ENCODE measurements around the gene PHF21A. TPM values are rescaled to one million over a fixed set of nuclear protein-coding genes. Genes with fewer than 3 reads are reported as not detected.

The PHF21A gene
- polyA plus RNA-seq, 6 donors from 2014 or later, result 0.28 to 19.0 (median 12.3) TPM

GRCh38 chr11:45928535-45929215 lies 192.6 kb downstream of the PHF21A start:
- Mint-ChIP-seq H3K27me3 (no peaks in the 10 kb centered on the region), H3K4me1 (peaks cover 62 to 78% (median 76%) of the 10 kb centered on the region in 3 donors), H3K36me3 (peaks cover 26 to 31% of the 10 kb centered on the region in 2 donors), H3K27ac (peak overlapping the region; percentile 21 to 99 (median 83)), H3K9me3 (no peaks in the 10 kb centered on the region), H3K4me3 (peak overlapping the region; percentile 65 to 100 (median 91))
- DNase-seq, result no peak
- ATAC-seq (ENCODE audit: low read depth in 2 of 2), result no peak

GRCh38 chr11:45927684-45928413 lies 193.4 kb downstream of the PHF21A start:
- Mint-ChIP-seq H3K4me1 (peaks cover 57 to 75% (median 72%) of the 10 kb centered on the region in 3 donors), H3K9me3 (no peaks in the 10 kb centered on the region), H3K27ac (peak overlapping the region in 5 of 6 donors; percentile 83 to 99 (median 93)), H3K27me3 (no peaks in the 10 kb centered on the region), H3K4me3 (peak overlapping the region; percentile 65 to 100 (median 91)), H3K36me3 (peaks cover 23 to 28% of the 10 kb centered on the region in 2 donors)
- ATAC-seq (ENCODE audit: low read depth in 2 of 2) (no peak), DNase-seq (no peak)

- peak overlapping the region; percentile 34 to 100 (median 82) for H3K4me3 Mint-ChIP-seq
- H3K36me3 Mint-ChIP-seq, result peaks cover 17 to 23% of the 10 kb centered on the region in 2 donors
- DNase-seq, result no peak
- no peaks in the 10 kb centered on the region for H3K27me3 Mint-ChIP-seq
- no peaks in the 10 kb centered on the region for H3K9me3 Mint-ChIP-seq
- peaks cover 57 to 75% (median 72%) of the 10 kb centered on the region in 3 donors for H3K4me1 Mint-ChIP-seq
- peak overlapping the region in 5 of 6 donors; percentile 83 to 96 (median 93) for H3K27ac Mint-ChIP-seq
- no peak for ATAC-seq (ENCODE audit: low read depth in 2 of 2)
Measured at GRCh38 chr11:45927332-45927683, 193.9 kb downstream of the PHF21A start.

GRCh38 chr11:45926536-45927331 lies 194.5 kb downstream of the PHF21A start:
- ATAC-seq (ENCODE audit: low read depth in 2 of 2), result no peak
- no peaks in the 10 kb centered on the region for H3K9me3 Mint-ChIP-seq
- peaks cover 53 to 74% (median 69%) of the 10 kb centered on the region in 3 donors for H3K4me1 Mint-ChIP-seq
- H3K36me3 Mint-ChIP-seq, result peaks cover 12 to 17% of the 10 kb centered on the region in 2 donors
- H3K27me3 Mint-ChIP-seq, result no peaks in the 10 kb centered on the region
- DNase-seq, result no peak
- H3K4me3 Mint-ChIP-seq, result peak overlapping the region in 7 of 8 donors; percentile 12 to 100 (median 98)
- H3K27ac Mint-ChIP-seq, result peak overlapping the region in 5 of 6 donors; percentile 60 to 96 (median 93)

DNA sequence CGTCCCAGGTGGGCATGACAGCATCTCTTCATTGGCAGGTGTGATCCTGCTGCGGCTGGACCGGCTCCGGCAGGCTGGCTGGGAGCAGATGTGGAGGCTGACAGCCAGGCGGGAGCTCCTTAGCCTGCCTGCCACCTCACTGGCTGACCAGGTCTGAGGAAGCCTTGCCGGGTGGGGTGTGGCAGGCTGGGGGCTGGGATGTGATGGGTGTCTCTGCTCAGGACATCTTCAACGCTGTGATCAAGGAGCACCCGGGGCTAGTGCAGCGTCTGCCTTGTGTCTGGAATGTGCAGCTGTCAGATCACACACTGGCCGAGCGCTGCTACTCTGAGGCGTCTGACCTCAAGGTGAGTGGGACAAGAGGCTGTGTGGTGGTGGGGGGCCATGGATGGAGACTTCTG lies 195.3 kb downstream of the PHF21A start:
- H3K4me1 Mint-ChIP-seq, result peaks cover 50 to 76% (median 69%) of the 10 kb centered on the region in 3 donors
- H3K9me3 Mint-ChIP-seq, result no peaks in the 10 kb centered on the region
- H3K27me3 Mint-ChIP-seq, result no peaks in the 10 kb centered on the region
- DNase-seq (no peak), ATAC-seq (ENCODE audit: low read depth in 2 of 2) (no peak)
- H3K27ac Mint-ChIP-seq, result peak overlapping the region in 3 of 6 donors; percentile 7 to 96 (median 93)
- peaks cover 6 to 11% of the 10 kb centered on the region in 2 donors for H3K36me3 Mint-ChIP-seq
- H3K4me3 Mint-ChIP-seq, result peak overlapping the region in 6 of 8 donors; percentile 47 to 99 (median 83)

GRCh38 chr11:45925550-45925949 lies 195.7 kb downstream of the PHF21A start:
- ATAC-seq (ENCODE audit: low read depth in 2 of 2) (no peak), DNase-seq (no peak)
- Mint-ChIP-seq H3K9me3 (no peaks in the 10 kb centered on the region), H3K27me3 (no peaks in the 10 kb centered on the region), H3K27ac (peak overlapping the region in 5 of 6 donors; percentile 56 to 96 (median 84)), H3K4me3 (peak overlapping the region in 7 of 8 donors; percentile 53 to 99 (median 96)), H3K4me1 (peaks cover 46 to 80% (median 69%) of the 10 kb centered on the region in 3 donors), H3K36me3 (peaks cover 6 to 7% of the 10 kb centered on the region in 2 donors)

DNA sequence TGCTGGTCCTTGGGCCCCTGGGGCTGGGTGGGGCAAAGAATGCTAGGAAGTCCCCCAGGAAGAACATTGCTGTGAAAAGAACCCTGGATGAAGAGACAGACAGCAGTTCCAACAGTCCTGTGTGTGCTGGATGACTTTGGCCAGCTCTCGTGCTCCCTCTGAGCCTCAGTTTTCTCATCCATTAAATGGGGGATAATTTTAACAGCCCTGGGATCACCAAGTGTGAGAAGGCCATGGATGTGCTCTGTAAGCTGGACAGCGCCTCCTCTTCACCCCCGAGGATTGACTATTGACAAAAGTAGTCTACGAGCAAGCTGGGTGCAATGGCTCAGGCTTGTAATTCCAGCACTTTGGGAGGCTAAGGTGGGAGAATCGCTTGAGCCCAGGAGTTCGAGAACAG lies 196.3 kb downstream of the PHF21A start:
- DNase-seq, result no peak
- Mint-ChIP-seq H3K27me3 (no peaks in the 10 kb centered on the region), H3K27ac (peak overlapping the region in 5 of 6 donors; percentile 56 to 97 (median 84)), H3K4me1 (peaks cover 46 to 80% (median 69%) of the 10 kb centered on the region in 3 donors), H3K9me3 (no peaks in the 10 kb centered on the region), H3K4me3 (peak overlapping the region; percentile 93 to 99 (median 96)), H3K36me3 (peaks cover 0 to under 1% of the 10 kb centered on the region in 2 donors)
- ATAC-seq (ENCODE audit: low read depth in 2 of 2), result no peak

- Mint-ChIP-seq H3K27ac (peak overlapping the region; percentile 90 to 98 (median 96)), H3K4me1 (peaks cover 51 to 81% (median 76%) of the 10 kb centered on the region in 3 donors), H3K36me3 (no peaks in the 10 kb centered on the region), H3K27me3 (no peaks in the 10 kb centered on the region), H3K9me3 (no peaks in the 10 kb centered on the region), H3K4me3 (peak overlapping the region; percentile 93 to 99 (median 96))
- ATAC-seq (ENCODE audit: low read depth in 2 of 2) (no peak), DNase-seq (no peak)
Measured at GRCh38 chr11:45924036-45924915, 197.0 kb downstream of the PHF21A start.

DNA sequence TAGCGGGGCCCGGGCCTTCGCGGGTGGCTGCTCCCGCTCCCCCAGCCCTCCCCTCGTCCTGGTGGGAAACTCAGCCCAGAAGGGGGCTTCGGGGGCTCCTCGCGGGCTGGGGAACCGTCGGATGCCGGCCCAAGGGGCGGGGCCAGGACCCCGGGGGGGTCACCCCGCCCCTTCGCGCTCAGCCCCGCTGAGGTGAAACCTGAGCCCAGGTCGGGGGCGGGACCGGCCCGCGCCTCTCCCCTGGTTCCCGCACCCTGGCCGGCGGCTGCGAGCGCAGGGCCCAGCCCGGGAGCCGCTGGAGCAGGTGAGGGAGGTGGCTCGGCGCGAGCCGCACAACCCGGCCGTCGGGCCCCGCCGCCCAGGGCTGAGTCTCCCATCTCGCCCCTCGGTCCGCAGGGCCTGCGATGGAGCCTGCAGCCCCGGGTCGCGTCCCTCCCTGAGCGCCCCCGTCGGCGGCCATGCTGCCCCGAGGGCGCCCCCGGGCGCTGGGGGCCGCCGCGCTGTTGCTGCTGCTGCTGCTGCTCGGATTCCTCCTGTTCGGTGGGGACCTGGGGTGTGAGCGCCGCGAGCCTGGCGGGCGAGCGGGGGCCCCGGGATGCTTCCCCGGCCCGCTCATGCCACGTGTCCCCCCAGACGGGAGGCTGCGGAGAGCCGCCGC lies 198.7 kb downstream of the PHF21A start, which contains the start of gene LARGE2:
TSS of gene LARGE2 (plus strand) at position 232 of the 658 bp plus-strand sequence. CDS start at position 459, 227 bp downstream.
- Mint-ChIP-seq H3K9me3 (no peaks in the 10 kb centered on the region), H3K4me1 (peaks cover 47 to 82% (median 80%) of the 10 kb centered on the region in 3 donors), H3K4me3 (peak within 1 kb of the TSS; percentile 93 to 99 (median 97)), H3K36me3 (no peaks in the 10 kb centered on the region), H3K27me3 (no peaks in the 10 kb centered on the region), H3K27ac (peak within 1 kb of the TSS; percentile 89 to 97 (median 94))
- DNase-seq (peak; percentile 50), ATAC-seq (ENCODE audit: low read depth in 2 of 2) (peak; percentile 5 to 13)

DNA sequence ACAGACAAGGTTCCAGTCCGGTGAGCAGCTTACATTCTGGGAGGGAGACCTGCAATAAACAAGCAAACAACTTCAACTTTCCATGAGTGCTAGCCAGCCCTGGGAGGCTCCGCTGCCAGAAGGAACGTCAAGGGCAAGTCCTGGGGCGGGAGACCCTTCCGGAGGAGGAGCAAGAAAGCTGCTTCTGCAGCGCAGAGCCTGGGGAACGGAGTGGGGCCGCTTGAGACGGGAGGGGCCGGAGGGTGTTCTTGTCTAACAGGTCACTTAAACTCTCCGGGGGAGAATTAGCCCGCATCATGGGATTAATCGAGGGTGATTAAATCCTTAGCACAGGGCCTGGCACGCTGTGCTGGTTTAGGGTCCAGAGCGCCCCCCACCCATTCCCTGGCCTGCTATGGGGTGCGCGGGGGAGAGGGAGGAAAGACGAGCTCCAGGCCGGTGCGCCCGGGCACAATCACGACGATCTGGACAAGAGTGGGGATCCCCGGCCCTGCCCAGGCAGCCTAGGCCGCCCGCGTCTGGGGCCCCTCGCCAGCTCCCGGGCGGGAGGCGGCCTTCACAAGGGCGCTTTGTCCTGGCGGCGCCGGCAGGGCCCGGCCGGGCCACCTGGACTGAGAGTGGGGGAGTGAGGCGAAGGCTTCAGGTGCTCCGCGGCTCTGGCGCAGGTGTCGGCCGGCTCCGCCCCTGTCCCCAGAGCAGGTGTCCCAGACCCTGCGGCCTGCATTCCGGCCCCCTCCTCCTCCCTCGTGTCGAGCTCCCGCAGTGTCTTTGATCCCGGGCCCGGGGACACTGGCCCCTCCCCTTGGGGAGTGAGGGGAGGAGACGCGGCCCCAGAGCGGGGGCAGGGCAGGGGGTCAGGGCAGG lies 199.5 kb downstream of the PHF21A start:
- DNase-seq (peak; percentile 39), ATAC-seq (ENCODE audit: low read depth in 2 of 2) (no peak)
- no peaks in the 10 kb centered on the region for H3K36me3 Mint-ChIP-seq
- H3K9me3 Mint-ChIP-seq, result no peaks in the 10 kb centered on the region
- peak overlapping the region; percentile 87 to 97 (median 94) for H3K4me3 Mint-ChIP-seq
- peak overlapping the region in 4 of 6 donors; percentile 70 to 91 (median 81) for H3K27ac Mint-ChIP-seq
- peaks cover 45 to 78% (median 78%) of the 10 kb centered on the region in 3 donors for H3K4me1 Mint-ChIP-seq
- H3K27me3 Mint-ChIP-seq, result no peaks in the 10 kb centered on the region
